Stimulated activated CD4-positive, alpha-beta T cell treated with anti-CD3 and anti-CD28 coated beads, Interleukin-4, amount 100 ng/mL, for 48 hours (primary cell): Measurements from ENCODE around the gene NFATC3.

Source experiments
- DNase-seq, 2 donors: peaks; one replicate each; pipeline ENCODE4 v3.0.0-alpha.2; 2020; ENCODE audit warnings: low read depth in 2 of 2

The NFATC3 gene

DNA sequence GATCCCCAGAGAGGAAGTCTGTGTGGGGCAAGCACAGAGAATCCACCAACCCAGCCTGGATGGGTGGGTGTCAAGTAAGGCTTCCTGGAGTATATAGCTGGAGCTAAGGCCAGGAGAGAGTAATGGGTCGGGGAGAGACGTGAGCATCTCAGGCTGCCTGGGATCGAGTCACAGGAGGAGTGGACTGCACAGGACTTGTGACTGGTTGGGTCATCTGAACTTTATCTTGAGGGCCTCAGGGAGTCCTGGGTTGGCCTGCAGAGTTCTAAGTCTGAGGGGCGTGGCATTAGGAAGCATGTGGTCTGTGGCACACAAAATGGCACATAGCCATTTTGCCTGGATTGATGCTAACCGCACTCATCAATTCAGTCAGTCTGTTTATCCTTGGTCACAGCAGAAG lies 161.5 kb downstream of the NFATC3 start:
- no peak for DNase-seq

- DNase-seq = no peak
Measured at GRCh38 chr16:68247400-68247799, 162.2 kb downstream of the NFATC3 start.

DNA sequence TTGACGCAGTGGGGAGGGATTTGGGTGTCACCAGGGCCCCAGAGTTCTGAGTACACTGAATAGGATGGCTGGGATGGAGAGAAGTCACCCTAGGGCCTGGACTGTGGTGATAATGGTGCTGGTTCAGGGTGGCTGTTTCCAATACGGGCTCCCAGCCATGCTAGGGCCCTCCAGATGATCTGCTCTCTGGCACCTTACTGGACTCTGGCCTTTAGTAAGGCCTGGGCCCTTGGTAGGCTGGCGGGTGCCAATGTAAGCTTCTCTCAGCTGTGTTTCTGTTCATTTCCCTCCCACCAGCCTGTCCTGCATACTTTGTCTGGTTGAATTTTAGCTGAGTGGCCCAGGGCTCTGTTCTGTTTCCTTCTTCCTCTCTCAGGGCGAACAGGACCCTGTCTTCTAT lies 162.8 kb downstream of the NFATC3 start:
- no peak for DNase-seq

GRCh38 chr16:68249371-68249770 lies 164.2 kb downstream of the NFATC3 start:
- no peak for DNase-seq

GRCh38 chr16:68250951-68251350 lies 165.8 kb downstream of the NFATC3 start:
- no peak for DNase-seq

DNA sequence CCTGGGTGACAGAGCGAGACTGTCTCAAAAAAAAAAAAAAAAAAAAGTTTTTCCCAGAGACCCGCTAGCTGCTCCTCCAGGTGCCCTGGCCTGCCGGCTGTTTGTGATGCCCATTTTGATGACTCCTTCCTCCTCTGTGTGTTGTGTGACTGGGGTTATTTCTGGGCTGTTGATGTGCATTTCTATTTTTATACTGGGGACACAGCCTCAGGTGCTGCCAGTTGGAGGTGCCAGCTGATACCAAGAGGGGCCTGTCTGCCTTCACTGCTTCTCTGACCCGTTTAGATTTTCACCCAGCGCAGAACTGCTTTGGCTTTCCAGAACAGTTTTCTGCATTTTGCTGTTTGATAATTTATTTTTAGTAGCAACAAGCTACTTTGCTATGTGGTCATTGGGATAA lies 166.7 kb downstream of the NFATC3 start:
- no peak for DNase-seq

DNA sequence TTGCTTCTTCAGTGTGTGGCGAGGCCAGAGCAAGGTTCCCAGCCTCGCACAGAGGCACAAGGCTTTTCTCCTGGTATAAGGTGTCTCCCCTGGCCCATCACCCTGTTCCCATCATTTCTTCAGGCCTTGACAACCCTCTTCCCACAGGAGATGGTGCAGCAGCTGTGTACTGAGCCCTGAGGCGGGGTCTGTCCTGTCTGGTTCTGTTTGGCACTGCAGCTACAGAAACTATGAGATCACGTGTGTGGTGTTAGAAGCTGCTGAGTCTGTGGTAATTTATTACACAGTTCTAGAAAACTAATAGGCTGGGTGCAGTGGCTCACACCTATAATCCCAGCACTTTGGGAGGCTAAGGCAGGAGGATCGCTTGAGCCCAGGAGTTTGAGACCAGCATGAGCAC lies 167.2 kb downstream of the NFATC3 start:
- no peak for DNase-seq

DNA sequence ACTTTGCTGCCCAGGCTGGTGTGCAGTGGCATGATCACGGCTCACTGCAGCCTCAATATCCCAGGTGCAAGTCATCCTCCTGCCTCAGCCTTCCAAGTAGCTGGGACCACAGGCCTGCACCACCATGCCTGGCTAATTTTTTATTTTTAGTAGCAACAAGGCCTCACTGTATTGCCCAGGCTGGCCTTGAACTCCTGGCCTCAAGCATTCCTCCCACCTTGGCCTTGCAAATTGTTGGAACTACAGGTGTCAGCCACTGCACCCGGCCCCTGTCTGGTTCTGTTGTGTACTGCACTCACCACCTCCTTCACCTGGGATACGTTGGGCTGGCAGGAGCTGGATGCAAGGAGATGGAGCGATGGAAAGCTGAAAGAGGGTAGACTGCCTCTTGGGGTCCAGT lies 168.6 kb downstream of the NFATC3 start:
- DNase-seq = no peak

DNA sequence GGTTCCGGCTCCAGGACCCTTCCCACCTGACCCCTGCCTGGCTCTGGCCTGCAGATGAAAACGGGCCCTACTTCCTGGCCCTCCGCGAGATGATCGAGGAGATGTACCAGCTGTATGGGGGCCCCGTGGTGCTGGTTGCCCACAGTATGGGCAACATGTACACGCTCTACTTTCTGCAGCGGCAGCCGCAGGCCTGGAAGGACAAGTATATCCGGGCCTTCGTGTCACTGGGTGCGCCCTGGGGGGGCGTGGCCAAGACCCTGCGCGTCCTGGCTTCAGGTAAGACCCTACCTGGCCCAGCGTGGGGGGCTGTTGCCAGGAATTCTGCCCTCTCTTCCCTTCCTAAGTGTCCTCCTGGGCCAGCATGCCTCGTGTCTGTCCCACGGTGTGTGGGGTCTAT lies 170.5 kb downstream of the NFATC3 start:
- DNase-seq = no peak

- DNase-seq = no peak
Measured at GRCh38 chr16:68257251-68257905, 172.2 kb downstream of the NFATC3 start.

DNA sequence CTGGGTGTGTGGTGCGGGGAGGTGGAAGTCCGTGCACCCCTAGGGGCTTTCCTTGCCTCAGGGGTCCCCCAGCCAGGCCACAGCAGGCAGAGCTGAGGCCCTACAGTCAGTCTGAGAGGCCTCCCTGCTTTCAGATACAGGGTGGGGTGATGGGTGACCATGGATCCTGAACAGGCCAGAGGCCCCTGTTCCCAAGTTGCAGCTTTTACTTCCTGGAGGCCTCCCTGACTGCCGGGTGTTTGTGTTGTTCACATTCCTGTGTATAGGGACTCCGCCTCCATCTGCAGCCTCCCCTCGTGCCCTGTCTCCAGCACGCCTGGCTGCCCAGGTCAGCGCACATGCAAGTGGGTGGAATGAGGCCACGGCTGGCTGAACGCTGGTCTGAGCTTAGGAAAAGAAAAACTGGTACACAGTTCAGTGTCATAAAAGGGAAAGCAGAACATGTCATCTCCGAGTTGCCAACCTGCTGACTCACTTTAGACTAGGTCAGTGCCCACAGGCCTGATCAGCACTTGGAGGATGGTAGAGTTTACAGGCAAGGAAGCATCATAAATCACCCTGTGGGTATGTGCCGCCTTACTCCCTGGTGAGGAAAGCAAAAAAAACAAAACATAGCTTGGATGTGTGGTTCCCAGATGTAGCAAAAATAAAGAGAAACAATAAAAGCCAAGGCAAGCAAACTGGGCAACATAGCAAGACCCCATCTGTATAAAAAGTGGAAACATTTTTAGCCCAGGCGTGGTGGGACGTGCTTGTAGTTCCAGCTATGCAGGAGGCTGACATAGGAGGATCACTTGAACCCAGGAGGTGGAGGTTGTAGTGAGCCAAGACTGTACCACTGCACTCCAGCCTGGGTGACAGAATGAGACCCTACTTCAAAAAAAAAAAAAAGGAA lies 173.0 kb downstream of the NFATC3 start:
- no peak for DNase-seq

GRCh38 chr16:68259007-68259825 lies 174.0 kb downstream of the NFATC3 start:
- DNase-seq = no peak

GRCh38 chr16:68263559-68264127 lies 178.5 kb downstream of the NFATC3 start:
- no peak for DNase-seq

- peak; percentile 80 to 82 for DNase-seq
Measured at GRCh38 chr16:68264128-68265077, 179.2 kb downstream of the NFATC3 start, which contains the start of gene SLC7A6. Gene SLC7A6, plus strand, starts transcription at chr16:68264526. Its CDS starts 10,201 bp downstream, at chr16:68274727.

DNA sequence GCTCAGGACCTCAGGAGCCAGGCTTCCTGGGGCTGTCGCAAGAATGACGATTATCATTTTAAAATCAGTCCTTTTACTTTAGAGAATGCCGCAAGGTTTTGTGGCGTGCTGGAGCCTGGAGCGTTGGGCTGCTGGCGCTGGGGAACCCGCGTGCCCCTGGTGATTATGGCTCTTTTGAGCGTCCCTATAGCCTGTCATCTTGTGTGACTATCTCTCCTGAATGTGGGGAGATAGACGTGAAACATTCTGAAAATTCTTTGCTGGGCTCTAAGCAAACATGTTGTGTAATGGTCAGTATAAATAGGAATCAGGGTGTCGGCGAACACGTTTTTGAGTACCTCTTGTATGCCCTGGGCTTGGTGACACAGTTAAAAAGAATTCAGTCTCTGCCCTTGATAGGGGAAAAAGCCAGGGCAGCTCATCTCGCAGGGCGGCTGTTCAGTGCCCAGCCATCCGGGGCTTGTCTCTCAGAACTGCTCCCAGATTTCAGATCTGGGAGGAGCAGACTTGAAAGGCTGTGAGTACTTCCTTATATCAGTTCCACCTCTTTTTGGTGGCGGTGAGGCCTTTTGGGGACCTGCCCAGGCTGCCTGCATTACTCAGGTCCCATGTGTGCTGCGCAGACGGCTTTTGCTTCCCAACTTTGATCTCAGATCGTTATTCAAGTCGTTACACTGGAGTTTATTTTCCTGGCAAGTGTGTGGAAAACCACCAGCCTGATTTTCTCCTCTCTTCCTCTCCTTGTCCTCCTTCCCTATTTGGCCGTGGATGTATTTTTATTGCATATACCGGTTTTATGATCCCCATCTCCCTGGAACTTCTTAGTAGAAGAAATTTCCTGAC lies 180.1 kb downstream of the NFATC3 start:
- peak; percentile 33 to 43 for DNase-seq

GRCh38 chr16:68267612-68268405 lies 182.6 kb downstream of the NFATC3 start:
- DNase-seq = no peak

DNA sequence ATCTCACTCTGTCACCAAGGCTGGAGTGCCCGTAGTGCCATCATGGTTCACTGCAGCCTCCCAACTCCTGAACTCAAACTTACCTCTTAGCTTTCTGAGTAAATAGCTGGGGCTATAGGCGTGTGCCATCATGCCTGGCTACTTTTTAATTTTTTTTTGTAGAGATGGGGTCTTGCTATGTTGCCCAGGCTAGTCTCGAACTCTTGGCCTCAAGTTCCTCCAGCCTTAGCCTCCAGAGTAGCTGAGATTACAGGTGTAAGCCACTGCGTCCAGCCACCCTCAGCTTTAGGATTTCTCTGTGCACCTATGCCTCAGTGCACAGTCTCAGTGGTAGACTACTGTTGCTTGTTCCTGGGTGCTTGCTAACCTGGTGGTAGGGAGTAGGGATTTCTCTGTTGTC lies 184.6 kb downstream of the NFATC3 start:
- no peak for DNase-seq

DNA sequence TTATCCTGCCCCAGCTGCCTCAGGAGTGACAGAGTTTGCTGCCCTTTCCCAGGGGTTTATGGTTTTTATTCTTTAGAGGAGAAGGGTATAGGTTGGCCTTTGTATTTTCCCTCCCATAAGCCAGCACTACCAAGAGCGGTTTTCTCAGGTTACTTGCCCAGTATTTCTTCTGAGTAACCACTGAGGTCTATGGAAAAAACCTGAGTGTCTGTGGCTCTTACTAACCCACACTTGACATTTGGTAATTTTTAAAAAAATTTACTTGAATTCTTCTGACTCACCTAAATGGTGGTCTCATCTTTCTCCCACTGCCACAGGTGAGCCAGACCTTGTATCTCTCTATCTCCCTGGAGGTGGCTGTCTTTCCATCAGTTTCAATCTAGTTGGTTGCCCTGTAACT lies 185.2 kb downstream of the NFATC3 start:
- no peak for DNase-seq
